Liver (tissue), 3 donors: ENCODE results near the gene FBXL4.

ENCODE experiments used
- TAF1 ChIP-seq: conservative IDR thresholded peaks from 2 replicates; pipeline ENCODE4 v1.6.1; 2016; ENCODE audit warnings: antibody characterized with exemption, mild to moderate bottlenecking
- TF ChIP-seq, protein P1 (sequence below): fragments of 150-350 bp; IDR thresholded peaks from 2 replicates; pipeline ENCODE4 v1.5.1; 2017; ENCODE audit warnings: improper control_type of control experiment, low read depth, low read length; ENCODE audit not compliant: missing input control
- donor health status: healthy.
- donor health status: healthy.

DNA sequence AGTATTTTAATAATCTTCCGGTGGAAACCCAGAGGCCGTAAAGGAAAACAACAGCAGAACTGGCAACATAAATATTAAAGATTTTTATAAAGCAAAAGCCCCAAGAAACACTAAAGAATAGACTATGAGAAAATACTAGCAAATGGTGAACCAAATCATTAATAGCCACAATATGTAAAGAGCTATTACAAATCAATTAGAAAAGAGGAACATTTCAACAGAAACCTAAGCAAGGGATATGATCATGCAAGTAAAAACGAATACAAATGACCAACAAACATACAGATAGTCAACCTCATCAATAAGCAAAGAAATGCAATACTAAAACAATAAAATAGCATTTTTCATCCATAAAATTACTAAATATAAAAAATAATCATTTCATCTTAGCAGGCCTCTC, 3.6 kb downstream of the FBXL4 start:
- TF ChIP-seq, protein P1, sequence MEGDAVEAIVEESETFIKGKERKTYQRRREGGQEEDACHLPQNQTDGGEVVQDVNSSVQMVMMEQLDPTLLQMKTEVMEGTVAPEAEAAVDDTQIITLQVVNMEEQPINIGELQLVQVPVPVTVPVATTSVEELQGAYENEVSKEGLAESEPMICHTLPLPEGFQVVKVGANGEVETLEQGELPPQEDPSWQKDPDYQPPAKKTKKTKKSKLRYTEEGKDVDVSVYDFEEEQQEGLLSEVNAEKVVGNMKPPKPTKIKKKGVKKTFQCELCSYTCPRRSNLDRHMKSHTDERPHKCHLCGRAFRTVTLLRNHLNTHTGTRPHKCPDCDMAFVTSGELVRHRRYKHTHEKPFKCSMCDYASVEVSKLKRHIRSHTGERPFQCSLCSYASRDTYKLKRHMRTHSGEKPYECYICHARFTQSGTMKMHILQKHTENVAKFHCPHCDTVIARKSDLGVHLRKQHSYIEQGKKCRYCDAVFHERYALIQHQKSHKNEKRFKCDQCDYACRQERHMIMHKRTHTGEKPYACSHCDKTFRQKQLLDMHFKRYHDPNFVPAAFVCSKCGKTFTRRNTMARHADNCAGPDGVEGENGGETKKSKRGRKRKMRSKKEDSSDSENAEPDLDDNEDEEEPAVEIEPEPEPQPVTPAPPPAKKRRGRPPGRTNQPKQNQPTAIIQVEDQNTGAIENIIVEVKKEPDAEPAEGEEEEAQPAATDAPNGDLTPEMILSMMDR: no peak
- no peak for TF ChIP-seq TAF1
